ENCODE results near the gene CNOT6.

DNA sequence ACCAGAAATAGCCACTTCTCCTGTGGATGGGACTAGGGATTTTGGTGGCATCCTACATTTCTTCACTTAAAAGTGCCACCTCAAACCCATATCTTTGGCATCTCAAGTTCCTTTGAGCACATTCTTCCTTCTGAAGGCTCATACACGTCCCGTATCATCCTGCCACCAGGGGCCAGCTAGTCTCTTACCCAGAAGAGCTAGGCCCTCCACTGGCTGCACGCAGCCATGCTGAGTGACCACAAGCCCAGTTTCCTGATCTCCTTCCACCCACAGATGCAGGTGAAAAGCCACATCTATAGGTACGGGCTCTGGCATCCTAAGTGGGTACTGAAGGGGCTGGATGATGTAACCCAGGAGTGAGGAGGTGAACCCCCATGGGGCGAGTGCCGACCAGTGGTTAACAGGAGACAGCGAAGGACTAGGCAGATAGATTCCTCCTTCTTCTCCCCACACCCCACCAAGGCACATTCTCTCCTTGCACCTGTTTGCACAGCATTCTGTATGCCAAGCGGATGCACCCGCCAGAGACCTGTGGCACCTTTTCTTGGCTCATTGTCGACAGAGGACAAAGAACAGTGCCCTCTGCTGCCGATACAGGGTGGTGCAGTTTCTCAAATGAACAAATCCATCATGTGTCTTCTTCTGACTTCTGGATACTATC lies 111.5 kb downstream of the CNOT6 start:
- TF ChIP-seq, protein P1, sequence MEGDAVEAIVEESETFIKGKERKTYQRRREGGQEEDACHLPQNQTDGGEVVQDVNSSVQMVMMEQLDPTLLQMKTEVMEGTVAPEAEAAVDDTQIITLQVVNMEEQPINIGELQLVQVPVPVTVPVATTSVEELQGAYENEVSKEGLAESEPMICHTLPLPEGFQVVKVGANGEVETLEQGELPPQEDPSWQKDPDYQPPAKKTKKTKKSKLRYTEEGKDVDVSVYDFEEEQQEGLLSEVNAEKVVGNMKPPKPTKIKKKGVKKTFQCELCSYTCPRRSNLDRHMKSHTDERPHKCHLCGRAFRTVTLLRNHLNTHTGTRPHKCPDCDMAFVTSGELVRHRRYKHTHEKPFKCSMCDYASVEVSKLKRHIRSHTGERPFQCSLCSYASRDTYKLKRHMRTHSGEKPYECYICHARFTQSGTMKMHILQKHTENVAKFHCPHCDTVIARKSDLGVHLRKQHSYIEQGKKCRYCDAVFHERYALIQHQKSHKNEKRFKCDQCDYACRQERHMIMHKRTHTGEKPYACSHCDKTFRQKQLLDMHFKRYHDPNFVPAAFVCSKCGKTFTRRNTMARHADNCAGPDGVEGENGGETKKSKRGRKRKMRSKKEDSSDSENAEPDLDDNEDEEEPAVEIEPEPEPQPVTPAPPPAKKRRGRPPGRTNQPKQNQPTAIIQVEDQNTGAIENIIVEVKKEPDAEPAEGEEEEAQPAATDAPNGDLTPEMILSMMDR (conservative IDR thresholded peaks at IDR 0.05), result peak; percentile 91
- TF ChIP-seq EZH2 (IDR thresholded peaks at IDR 0.05; ENCODE audit: low read depth), result no peak
